ENCODE results near the gene NDUFV2. TPM values are rescaled to one million over a fixed set of nuclear protein-coding genes. Genes with fewer than 3 reads are reported as not detected.

The NDUFV2 gene
- total RNA-seq, 4 donors from 2014 or later: 66.3 to 161 (median 97.9) TPM

DNA sequence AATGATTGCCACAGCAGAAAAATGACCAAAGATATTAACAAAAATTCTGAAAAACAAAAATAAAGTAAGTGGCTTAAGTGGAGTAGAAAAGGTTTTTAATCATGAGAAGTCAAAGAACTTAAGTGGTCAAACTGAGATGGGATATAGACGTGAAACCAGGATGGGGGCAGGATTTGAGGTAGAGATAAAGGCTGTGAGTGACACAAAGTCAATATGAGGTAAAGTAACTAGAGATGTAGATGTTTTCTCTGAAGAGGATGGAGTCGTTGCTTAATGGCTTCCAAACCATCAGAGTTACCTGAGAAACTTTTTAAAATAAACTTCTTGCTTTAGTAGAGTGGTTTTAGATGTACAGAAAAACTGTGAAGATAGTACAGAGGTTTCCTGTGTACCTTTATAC lies 55.3 kb downstream of the NDUFV2 start:
- TF ChIP-seq, protein P1, sequence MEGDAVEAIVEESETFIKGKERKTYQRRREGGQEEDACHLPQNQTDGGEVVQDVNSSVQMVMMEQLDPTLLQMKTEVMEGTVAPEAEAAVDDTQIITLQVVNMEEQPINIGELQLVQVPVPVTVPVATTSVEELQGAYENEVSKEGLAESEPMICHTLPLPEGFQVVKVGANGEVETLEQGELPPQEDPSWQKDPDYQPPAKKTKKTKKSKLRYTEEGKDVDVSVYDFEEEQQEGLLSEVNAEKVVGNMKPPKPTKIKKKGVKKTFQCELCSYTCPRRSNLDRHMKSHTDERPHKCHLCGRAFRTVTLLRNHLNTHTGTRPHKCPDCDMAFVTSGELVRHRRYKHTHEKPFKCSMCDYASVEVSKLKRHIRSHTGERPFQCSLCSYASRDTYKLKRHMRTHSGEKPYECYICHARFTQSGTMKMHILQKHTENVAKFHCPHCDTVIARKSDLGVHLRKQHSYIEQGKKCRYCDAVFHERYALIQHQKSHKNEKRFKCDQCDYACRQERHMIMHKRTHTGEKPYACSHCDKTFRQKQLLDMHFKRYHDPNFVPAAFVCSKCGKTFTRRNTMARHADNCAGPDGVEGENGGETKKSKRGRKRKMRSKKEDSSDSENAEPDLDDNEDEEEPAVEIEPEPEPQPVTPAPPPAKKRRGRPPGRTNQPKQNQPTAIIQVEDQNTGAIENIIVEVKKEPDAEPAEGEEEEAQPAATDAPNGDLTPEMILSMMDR (IDR thresholded peaks at IDR 0.05; ENCODE audit: low read depth): no peak

DNA sequence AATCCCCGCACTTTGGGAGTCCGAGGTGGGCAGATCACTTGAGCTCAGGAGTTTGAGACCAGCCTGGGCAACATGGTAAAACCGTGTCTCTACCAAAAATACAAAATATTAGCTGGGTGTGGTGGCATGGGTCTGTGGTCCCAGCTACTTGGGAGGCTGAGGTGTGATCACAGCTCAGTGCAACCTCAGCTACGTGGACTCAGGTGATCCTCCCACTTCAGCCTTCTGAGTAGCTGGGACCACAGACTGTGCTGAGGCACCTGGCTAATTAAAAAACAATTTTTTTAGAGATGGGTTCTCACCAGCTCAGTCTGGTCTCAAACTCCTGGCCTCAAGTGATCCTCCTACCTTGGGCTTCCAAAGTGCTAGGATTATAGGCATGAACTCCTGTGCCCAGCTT lies 57.5 kb downstream of the NDUFV2 start:
- TF ChIP-seq, protein P1 (IDR thresholded peaks at IDR 0.05; ENCODE audit: low read depth): no peak

DNA sequence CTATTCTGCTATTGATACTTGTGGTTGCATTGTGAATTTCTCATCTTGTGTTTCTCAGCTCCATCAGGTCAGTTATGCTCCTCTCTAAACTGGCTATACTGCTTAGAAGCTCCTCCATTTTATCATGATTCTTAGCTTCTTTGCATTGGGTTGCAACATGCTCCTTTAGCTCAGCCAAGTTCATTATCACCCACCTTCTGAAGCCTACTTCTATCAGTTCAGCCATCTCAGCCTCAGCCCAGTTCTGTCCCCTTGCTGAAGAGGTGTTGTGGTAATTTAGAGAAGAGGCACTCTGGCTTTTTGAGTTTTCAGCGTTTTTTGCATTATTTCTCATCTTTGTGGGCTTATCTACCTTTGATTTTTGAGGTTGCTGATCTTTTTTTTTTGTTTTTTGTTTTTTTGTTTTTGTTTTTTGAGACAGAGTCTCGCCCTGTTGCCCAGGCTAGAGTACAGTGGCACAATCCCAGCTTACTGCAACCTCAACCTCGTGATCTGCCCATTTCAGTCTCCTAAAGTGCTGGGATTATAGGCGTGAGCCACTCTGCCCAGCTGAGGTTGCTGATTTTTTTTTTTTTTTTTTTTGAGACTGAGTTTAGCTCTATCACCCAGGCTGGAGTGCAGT lies 70.1 kb downstream of the NDUFV2 start:
- TF ChIP-seq, protein P1 (IDR thresholded peaks at IDR 0.05; ENCODE audit: low read depth): no peak

DNA sequence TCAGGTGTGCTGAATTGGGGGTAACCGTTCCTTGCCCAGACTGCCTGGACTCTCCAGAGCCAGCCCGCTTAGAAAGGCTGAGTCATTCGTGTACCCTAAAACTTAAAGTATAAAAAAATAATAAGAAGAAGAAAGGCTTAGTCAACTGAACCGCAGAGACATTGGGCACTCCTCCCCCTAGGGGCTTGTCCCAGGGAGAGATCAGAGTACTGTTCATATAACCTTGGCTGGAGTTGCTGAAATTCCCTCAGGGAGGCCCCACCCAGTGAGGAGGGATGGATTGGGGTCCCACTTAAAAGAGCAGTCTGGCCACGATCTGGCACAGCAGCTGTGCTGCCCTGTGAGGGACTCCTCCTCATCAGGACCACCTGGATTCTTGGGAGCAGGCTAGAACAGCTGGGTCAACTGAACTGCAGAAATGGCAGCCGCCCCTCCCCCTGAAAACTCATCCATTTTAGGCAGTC lies 71.3 kb downstream of the NDUFV2 start:
- TF ChIP-seq, protein P1 (IDR thresholded peaks at IDR 0.05; ENCODE audit: low read depth): no peak

DNA sequence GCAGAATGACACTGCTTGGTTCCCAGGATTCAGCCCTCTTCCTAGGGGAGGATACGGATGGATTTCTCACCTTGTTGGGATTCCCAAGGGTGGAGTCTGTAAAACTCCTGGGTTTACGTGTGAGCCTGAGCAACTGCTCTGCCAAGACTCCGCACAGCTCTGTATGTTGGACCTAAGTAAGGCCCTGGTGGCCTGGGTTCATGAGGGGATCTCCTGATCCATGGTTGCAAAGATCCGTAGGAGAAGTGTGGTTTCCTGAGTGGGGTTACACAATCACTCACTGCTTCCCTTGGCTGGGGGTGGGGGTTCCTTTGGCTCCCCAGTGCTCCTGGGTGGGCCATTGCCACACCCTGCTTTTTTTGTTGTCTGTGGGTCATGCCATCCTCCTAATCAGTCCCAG lies 71.8 kb downstream of the NDUFV2 start:
- TF ChIP-seq, protein P1 (IDR thresholded peaks at IDR 0.05; ENCODE audit: low read depth): no peak

DNA sequence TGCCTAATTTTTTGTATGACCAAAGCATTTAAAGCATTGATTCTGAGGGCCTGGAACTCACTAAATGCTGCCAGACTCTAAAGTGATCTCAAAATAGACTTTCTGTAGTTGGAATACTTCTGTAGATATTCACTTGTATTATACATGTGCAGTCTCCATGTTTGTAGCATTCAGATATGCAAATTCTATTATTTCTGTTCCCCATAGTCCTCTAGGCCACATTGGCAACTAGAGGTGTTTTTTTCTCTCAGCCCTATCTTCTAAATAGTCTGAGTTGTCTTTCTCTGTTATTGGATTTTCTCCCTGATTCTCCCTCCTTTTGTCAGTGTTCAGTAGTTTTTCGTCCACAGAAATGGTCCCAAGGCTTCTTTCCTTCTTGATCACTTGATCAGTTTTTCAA lies 72.6 kb downstream of the NDUFV2 start:
- TF ChIP-seq, protein P1 (IDR thresholded peaks at IDR 0.05; ENCODE audit: low read depth): no peak

DNA sequence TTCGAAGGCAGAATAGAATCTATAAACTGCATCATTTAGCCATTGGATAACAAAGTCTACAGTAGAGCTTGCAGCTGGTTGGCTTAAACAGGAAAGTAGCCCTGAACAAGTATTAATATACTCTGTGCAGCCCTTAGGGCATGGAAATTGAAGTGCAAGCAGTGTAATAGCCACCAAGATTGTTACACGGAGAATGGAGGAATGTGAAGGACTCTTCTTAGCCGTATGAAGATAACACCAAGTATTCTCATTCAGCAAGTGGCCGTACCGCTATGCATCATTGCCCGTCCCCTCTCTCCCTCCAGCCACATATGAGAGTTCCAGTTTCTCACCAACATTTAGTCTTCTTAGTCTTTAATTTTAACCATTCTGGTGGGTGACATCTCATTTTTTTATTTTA lies 74.5 kb downstream of the NDUFV2 start:
- TF ChIP-seq, protein P1 (IDR thresholded peaks at IDR 0.05; ENCODE audit: low read depth): no peak

Data from subcutaneous adipose tissue (tissue), 4 donors.